T-helper 2 cell (primary cell): ENCODE data around the gene ROPN1L.
"Not testable (repeated sequence)": the region's sequence is repeated elsewhere in the genome, so short reads cannot be mapped to it uniquely, and the experiment has no call there.

Experiments
- DNase-seq, 5 experiments: peaks; one replicate each; pipeline versions ENCODE4 v3.0.0 to v3.0.0-alpha.2; 2012 to 2022

ROPN1L gene

GRCh38 chr5:10503321-10503720 lies 61.6 kb downstream of the ROPN1L start:
- DNase-seq = no peak

GRCh38 chr5:10503997-10504793 lies 62.5 kb downstream of the ROPN1L start:
- DNase-seq = no peak

GRCh38 chr5:10505517-10506095 lies 63.9 kb downstream of the ROPN1L start:
- DNase-seq = no peak

GRCh38 chr5:10506535-10506934 lies 64.9 kb downstream of the ROPN1L start:
- DNase-seq = no peak

- no peak for DNase-seq
Observed at GRCh38 chr5:10507575-10508096, 66.0 kb downstream of the ROPN1L start.

GRCh38 chr5:10509575-10509974 lies 67.9 kb downstream of the ROPN1L start:
- DNase-seq = no peak

GRCh38 chr5:10511741-10512640 lies 70.3 kb downstream of the ROPN1L start:
- no peak for DNase-seq

- DNase-seq = no peak
Observed at GRCh38 chr5:10513501-10514442, 72.1 kb downstream of the ROPN1L start.

GRCh38 chr5:10514572-10514971 lies 72.9 kb downstream of the ROPN1L start:
- DNase-seq = not testable (repeated sequence)
